ENCODE data around the gene STON2.

DNA sequence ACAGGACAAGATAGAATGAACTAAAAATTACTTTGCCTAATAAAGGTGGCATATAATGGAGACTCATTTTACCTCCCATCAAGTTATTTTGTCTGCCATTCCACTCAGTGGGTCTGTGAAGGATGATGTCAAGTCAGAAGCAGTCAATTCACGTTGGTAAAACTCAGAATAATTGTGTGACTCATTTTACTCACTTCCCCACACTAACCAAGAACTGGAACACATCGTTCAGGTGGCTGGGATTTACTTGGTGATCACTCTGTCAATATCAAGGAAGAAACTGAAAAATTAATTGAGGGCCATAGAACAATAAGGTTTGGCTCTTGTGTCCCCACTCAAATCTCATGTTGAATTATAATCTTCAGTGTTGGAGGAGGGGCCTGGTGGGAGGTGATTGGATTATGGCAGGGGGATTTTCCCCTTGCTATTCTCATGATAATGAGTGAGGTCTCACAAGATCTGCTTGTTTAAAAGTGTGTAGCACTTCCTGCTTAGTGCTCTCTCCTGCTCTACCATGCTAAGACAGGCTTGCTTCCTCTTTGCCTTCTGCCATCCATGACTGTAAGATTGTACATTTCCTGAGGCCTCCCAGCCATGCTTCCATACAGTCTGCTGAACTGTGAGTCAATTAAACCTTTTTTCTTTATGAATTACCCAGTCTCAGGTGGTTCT lies 143.7 kb downstream of the STON2 start:
- TF ChIP-seq YY1 (IDR thresholded peaks at IDR 0.05; ENCODE audit: insufficient read depth, insufficient read length) (no peak), ZNF274 (IDR thresholded peaks at IDR 0.05; ENCODE audit: low read depth, low read length) (no peak), SUZ12 (IDR thresholded peaks at IDR 0.05; ENCODE audit: extremely low read depth, insufficient read depth, insufficient read length) (no peak)

Measured in NT2/D1 (cell line).